Measurements from ENCODE around the gene ADGRB3.
"Not testable (repeated sequence)": the region's sequence is repeated elsewhere in the genome, so short reads cannot be mapped to it uniquely, and the experiment has no call there.

Gene ADGRB3

GRCh38 chr6:69370763-69371162, 735.7 kb downstream of the ADGRB3 start:
- no peak for DNase-seq

DNA sequence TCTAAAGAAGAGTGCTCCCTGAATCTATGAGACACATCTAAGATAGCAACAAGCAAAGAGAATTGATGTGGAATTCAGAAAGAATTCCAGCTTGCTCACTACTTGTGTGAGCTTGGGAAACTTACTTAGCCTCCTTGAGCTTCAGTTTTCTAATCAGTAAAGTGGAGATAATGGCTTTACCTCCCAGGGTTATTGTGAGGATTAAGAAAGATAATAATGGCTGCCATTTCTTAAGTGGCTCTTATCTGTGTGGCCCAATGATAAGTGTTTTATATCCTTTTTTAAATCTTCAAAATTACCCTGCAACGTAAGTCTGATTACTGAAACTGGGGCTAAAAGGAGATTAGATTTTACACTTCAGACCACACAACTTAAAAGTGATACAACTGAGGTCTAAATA, 743.2 kb downstream of the ADGRB3 start:
- no peak for DNase-seq

DNA sequence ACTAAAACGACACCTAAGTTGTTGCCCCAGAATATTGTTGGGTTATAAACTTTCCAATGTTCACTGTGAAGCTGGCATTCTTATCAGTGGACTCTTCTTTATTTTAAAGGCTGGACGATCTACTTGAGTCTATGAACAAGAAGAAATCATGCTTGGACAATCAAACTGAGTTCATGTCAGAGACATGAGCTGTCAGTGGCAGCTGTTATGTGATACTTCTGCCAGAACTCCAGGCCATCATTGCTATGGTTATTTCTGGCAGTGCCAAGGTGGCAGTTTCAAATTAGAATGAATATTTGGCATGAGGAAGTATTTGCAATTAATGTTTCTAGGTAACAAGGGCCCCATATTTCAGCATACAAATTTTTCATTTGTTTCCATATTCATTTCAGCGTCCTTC, 744.4 kb downstream of the ADGRB3 start:
- DNase-seq, result no peak

DNA sequence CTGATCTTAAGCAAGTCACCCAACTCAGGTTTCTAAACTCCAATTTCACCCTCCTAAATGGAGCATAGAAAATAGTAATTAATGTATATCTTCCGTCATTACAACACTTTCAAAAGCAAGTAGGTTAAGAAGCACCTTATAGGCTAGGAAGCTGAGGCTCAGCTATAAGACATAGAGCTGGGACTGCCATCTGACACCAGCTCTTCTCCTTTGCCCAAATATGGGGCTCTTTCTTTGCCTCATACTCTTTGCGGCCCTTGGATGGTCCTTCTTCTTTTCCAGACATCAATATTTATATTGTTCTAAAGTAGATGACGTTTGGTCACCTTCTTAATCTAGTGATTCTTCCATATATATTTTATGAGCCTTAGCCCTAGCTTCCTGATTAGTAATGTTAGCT, 748.5 kb downstream of the ADGRB3 start:
- no peak for DNase-seq

GRCh38 chr6:69386426-69386825, 751.3 kb downstream of the ADGRB3 start:
- DNase-seq, result no peak

- no peak for DNase-seq
Observed at GRCh38 chr6:69390125-69390524, 755.0 kb downstream of the ADGRB3 start.

- no peak for DNase-seq
Observed at GRCh38 chr6:69391106-69391505, 756.0 kb downstream of the ADGRB3 start.

- DNase-seq, result no peak
Observed at GRCh38 chr6:69392745-69393144, 757.7 kb downstream of the ADGRB3 start.

DNA sequence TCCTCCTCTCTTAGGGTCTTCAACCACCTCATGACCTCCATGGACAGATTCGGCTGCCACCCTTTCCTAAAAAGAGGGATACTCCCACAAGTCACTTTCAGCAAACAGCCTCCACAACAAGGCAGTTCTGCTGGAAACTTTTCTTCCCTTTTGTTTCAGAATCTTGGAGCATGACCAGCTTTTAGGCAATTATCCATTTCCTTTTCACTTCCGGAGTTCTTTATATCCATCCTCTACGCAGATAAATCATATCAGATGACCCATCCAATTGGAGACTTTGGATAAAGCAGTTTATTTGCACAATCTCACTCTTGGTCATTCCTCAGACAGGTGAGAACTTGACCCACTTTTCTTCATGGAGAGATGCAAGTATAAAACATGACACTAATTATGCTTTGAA, 763.2 kb downstream of the ADGRB3 start:
- no peak for DNase-seq

- no peak for DNase-seq
Observed at GRCh38 chr6:69398729-69399128, 763.6 kb downstream of the ADGRB3 start.

DNA sequence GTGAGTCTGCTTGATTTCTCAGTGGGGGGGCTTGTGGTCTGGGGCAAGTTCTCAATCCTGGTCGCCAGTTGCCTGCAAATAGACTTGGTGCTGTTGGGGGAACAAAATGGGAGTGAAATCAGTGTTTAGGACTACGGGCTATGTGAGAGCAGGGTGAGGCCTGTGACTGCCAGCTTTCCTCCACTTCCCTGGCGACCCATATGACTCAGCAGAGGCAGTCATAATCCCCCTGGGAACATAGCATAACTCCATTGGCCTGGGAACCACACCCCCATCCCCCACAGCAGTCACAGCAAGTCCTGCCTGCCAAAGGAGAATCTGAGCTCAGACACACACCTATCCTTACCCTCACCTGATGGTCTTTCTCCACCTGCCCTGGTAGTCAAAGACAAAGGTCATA, 773.8 kb downstream of the ADGRB3 start:
- DNase-seq, result no peak

- peak; percentile 75 for DNase-seq
Observed at GRCh38 chr6:69416776-69417175, 781.7 kb downstream of the ADGRB3 start.

DNA sequence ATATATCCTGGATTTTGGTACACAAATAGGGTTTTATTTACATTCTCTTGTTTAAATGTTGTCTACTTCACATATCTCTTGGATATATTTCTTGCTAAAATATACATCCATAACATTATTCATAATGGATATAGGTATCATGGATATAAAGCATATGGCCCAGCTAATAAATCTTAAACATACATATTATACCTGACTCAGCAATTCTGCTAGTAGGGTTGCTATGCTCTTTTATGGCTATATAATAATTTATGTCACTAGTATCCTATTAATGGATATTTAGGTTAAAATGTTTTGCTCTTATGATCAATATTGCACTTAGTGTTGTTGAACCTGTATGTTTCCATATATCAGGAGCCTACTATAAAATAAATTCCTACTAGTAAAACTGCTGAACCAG, 786.2 kb downstream of the ADGRB3 start:
- DNase-seq, result no peak

- DNase-seq, result no peak
Observed at GRCh38 chr6:69422020-69422419, 786.9 kb downstream of the ADGRB3 start.

GRCh38 chr6:69422475-69422874, 787.4 kb downstream of the ADGRB3 start:
- DNase-seq, result no peak

GRCh38 chr6:69423785-69424184, 788.7 kb downstream of the ADGRB3 start:
- no peak for DNase-seq

DNA sequence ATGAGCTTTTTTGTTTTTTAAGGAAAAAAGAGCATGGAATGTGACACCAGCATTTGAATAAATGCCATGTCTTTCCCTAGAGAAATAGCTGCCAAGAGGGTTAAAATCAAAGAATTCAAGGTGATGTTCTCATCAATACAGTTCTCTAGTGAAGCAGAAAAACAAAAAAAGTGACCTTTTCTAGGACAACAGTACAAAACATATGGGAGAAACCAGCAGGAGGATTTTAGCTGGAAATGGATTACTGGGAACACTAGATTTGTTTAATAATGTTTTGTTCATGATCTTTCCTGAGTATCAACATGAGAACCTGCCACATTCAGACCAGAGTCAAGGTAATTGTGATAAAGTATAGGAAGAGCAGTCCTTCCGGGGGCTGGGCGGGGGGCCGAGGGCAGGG, 789.5 kb downstream of the ADGRB3 start:
- no peak for DNase-seq

DNA sequence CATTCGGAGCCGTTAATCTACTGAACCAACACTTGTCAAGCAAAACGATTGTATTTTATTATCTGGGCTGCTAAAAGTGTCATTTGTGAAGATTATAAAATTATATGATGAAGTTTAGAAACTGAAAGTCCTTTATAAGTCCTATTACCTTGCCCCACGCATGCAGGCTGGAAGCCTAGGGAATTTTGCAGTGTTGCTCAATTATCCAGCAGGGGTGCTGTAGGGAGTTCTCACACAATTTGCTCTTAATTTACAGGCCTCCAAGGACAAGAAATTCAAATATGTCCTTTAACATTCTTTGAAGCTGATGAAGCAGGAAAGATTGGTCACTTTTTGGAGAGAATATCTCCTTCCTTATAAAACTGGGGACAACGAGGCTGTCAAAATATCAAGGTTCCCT, 792.8 kb downstream of the ADGRB3 start:
- DNase-seq, result no peak

- DNase-seq, result not testable (repeated sequence)
Observed at GRCh38 chr6:69432168-69432567, 797.1 kb downstream of the ADGRB3 start.

- DNase-seq, result not testable (repeated sequence)
Observed at GRCh38 chr6:69433116-69433515, 798.0 kb downstream of the ADGRB3 start.

DNA sequence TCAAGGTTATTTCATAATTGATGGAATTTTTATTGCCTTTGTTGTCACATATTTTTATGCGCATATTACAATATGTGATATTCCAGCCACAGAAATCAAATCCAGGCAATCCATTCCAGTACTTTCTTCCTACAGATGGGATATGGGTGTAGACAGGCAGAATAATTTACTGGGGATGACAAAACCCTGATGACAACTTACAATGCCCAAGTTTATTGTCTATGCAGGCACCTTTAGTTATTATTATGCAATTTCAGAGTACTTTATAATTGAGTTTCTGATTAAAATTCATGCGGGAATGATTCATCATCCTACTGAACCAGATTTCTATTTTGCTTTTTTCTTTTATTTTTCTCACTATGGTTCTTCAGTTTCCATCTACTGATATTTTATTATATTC, 803.0 kb downstream of the ADGRB3 start:
- no peak for DNase-seq
